Fibroblast of peridontal ligament (primary cell): ENCODE measurements around the gene C2orf68.
"Not testable (repeated sequence)": the region's sequence is repeated elsewhere in the genome, so short reads cannot be mapped to it uniquely, and the experiment has no call there.

Source experiments
- DNase-seq: peaks from one replicate; pipeline ENCODE4 v3.0.0-alpha.2; 2010; ENCODE audit errors: extremely low read depth

The C2orf68 gene

DNA sequence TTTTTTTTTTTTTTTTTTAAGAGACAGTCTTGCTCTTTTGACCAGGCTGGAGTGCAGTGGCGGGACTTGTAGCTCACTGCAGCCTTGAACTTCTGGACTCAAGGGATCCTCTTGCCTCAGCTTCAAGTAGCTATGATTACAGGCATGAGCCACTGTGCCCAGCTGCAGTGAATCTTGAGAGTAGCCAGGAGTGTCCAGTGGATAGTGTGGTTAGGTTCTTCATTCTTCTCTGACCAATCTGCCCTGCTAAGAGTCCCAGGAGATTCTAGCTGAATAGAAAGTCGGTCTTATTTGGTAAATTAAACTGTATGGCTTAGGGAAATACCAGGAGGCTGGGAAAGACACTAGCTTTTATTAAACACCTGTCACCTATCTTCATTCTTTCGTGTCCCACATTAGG lies 19.4 kb upstream of the C2orf68 start:
- DNase-seq = peak; percentile 59

- no peak for DNase-seq
Observed at GRCh38 chr2:85628658-85629057, 16.8 kb upstream of the C2orf68 start.

DNA sequence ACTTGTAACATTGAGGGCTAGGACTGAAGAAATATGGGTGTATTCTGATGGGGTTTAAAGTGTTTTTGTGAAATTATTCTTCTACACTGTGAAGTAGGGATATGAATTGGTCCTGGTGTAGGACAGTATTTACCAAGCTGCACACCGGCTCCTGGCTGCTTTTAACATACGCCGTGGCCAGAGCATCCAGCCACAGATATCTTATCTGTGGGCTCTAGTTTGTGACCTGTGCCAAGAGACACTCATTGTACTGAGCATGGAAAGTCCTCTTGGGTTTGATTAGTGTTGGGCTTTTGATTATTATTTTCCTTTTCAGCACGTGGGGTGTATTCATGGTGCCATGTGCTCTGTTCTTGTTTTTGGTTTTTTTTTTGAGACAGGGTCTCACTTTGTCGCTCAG lies 12.1 kb upstream of the C2orf68 start:
- no peak for DNase-seq

DNA sequence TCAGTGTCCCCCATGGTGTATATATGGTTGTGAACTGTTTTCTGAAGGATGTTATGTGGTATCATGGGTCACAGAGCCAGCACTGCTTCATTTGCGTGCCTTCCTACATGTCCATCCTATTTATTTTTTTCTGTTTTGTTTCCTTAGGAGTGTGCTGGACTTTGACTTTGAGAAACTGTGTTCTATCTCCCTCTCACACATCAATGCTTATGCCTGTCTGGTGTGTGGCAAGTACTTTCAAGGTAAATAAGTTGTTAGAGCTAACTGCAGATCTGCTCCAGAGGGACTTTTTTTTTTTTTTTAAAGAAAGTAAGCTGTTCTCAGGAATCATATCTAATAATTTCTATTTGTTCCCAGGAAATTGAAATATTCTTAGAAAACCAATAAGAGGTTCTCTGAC lies 9.5 kb upstream of the C2orf68 start:
- no peak for DNase-seq

DNA sequence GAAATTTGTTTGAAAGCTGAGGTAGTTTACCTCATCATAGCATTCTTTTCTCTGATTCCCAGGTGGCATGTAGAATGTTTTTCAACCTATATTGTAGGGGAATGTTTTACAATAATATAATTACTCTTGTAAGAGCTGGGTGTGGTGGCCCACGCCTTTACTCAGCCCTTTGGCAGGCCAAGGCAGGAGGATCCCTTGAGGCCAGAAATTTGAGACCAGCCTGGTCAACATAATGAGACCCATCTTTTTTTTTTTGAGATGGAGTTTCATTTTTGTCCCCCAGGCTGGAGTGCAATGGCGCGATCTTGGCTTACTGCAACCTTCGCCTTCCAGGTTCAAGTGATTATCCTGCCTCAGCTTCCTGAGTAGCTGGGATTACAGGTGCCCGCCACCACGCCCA lies 7.8 kb upstream of the C2orf68 start:
- DNase-seq = peak; percentile 35

DNA sequence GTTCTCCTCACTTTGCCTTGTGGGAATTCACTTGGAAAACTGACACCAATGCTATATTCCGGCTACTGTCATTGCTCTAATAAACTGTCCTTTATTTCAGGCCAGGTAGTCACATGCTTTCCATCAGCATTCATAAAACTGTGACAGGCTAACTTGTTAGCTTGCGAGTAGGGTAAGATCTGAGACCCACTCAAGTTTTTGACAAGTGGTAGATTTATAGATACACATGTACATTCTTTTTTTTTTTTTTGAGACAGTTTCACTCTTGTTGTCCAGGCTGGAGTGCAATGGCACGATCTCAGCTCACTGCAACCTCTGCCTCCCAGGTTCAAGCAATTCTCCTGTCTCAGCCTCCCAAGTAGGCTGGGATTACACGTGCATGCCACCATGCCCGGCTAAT lies 5.9 kb upstream of the C2orf68 start:
- DNase-seq = not testable (repeated sequence)

GRCh38 chr2:85615413-85615728 lies 3.5 kb upstream of the C2orf68 start:
- DNase-seq = no peak

DNA sequence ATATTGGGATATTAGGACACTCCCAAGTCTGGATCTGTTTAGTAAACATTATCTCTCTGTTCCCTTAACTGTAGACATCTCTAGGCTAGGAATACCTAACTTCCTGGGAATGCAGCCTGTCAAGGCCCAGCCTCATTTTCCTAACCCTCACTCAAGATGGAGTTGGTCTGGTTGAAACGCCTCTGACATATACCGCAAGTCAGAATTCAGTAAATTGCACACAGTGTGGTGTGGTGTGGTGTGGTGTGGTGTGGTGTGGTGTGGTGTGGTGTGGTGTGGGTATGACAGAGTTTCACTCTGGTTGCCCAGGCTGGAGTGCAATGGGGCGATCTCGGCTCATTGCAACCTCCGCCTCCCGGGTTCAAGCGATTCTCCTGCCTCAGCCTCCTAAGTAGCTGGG lies 2.9 kb upstream of the C2orf68 start:
- not testable (repeated sequence) for DNase-seq

DNA sequence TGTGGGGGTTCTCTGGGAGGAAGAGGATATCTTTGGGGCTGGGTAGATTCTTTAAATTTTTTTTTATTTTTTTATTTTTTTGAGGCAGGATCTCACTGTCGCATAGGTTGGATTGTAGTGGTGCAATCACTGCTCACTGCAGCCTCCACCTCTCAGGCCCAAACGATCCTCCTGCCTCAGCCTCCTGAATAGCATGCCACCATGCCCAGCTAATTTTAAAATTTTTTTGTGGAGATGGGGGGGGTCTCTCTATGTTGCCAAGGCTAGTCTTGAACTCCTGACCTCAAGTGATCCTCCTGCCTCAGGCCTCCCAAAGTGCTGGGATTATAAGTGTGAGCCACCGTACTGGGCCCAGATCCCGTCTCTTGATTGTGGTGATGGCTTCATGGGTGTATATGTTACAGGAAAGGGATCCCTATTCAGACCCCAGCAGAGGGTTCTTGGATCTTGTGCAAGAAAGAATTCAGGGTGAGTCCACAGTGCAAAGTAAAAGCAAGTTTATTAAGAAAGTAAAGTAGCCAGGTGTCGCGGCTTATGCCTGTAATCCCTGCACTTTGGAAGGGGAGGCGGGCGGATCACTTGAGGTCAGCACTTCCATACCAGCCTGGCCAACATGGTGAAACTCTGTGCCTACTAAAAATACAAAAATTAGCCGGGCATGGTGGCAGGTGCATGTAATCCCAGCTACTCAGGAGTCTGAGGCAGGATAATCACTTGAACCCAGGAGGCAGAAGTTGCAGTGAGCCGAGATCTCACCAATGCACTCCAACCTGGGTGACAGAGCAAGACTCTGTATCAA lies 2.0 kb upstream of the C2orf68 start:
- DNase-seq = no peak

DNA sequence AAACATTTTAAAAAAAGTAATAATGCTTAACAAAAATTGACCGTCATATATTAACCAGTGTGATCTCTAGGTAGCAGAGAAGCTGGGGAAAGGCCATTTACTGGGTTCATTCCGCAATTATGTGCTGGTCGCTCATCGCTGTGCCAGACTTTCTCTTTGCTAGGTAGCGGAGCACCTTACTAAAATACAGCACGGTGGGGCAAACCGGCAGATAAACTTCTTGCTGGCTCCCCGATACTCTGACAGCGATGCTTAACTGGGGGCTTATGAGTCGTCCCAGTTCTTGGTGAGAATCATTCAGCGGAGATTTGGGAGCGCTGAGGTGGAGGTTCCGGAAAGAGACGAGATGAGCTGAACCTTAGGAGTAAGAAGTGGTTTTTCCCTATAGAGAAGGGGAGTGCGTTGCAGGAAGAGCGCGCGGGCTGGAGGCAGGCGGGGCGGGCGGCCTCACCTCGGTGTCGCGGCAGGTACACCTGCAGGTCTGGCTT lies 605 bp downstream of the C2orf68 start:
- no peak for DNase-seq

DNA sequence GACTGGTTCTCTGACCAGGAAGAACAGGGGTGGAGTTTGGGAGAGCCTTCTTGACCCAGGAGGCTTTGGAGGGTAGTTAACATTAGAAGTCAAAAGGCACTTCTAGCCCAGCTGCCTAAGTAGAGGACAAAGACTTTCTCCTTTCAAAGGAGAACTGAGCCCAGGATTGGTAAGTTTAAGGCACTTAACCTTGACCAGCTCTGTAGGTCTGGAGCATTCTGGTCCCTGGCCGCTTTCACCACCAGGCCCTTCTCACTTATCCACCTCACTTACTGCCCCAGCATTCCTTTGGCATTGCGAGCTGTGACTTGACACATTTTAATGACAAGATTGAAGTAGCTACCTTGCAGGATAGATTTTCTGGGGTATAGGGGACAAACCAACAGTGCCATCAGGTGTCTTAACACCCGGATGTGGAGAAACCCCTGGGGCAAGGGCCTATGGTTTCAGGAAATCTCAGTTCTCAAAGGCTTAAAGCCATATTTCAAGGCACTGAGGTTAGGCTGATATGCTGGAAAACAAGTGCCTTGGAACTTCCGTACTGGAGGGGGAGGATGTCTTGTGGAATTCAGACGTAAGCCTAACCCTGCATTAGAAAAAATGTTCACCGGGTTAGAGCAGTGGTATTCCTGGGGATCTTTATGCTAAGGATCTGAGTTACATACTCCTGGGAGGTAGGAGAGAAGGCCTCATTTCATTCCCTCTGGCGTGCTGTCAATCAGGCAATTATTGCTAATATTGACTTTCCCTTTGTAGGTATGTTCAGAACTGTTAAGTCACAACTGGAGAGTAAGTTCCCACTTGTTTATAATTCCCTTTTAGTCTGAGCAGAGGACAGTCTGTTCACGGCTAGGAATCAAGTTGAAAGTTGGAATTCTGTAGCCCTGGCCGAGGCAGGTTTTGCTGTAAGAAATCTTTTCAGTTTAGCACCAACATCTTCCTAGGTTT lies 4.3 kb downstream of the C2orf68 start:
- DNase-seq = no peak

DNA sequence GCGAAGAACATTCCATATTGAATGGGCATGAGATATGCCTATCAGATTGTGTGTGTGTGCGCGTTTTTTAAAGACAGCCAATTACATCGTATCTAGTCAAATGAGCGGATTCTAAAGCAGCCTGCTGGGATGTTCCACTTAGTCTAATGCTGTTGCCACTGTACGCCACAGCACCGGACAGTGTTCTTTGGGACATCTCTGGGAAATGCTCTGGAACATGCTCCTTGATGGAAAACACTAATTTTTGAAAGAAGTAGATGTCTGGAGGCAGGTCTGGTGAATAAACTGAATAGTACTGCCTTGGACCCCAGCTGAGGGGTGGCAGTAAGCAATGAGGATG lies 5.8 kb downstream of the C2orf68 start:
- no peak for DNase-seq

GRCh38 chr2:85605406-85606115 lies 6.3 kb downstream of the C2orf68 start:
- DNase-seq = peak; percentile 97

GRCh38 chr2:85604568-85605339 lies 7.1 kb downstream of the C2orf68 start:
- no peak for DNase-seq

DNA sequence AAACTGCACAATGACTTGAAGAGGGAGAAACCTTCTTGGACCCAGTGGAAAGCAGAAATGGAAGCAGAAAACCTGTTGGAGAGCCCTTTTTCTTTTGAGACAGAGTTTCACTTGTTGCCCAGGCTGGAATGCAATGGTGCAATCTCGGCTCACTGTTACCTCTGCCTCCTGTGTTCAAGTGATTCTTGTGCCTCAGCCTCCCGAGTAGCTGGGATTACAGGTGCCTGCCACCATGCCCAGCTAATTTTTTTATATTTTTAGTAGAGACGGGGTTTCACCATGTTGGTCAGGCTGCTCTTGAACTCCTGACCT lies 7.8 kb downstream of the C2orf68 start:
- not testable (repeated sequence) for DNase-seq

- DNase-seq = peak; percentile 82
Observed at GRCh38 chr2:85602476-85603234, 9.2 kb downstream of the C2orf68 start, which contains the start of gene TMEM150A. Gene TMEM150A, minus strand, starts transcription at chr2:85602698. Its CDS starts 750 bp downstream, at chr2:85601948.

- DNase-seq = peak; percentile 51
Observed at GRCh38 chr2:85601771-85602475, 9.9 kb downstream of the C2orf68 start.

DNA sequence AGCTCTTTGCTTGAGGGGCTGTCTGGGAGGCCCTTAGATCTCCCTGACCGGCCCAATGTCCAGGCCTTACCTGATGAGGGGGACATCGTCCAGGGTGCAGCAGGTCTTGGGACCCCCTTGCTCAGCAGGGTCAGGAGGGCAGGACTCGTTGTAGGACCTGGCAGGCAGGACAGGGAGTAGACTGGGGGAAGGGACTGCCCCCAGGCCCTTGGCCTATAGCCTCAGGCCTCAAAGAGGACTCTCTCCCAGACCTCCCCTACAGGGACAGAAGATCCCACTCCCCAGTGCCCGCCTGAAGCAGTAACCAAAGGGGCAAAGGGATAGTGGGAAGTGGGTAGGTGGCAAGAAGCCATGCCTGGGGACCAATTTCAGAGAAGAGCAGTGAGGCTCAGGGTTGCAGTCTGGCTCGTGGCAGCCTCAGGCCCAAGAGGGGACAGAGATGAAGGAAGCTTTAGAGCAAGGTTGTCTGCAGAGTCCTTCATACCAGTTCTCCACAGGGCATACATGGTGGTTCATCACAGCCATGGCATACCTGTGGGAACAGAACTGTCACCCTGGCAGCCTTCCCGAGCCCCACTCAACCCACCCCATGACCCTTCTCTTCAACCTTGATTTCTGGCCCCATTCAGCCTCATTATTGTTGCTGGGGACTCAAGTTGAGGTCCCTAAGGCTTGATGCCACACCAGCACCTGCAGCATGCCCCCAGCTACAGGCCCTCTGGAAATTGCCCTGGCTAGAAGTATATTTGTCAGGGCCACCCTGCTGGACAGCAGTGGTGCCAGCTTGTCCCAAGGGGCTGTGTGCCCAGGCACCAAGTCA lies 10.7 kb downstream of the C2orf68 start:
- no peak for DNase-seq

DNA sequence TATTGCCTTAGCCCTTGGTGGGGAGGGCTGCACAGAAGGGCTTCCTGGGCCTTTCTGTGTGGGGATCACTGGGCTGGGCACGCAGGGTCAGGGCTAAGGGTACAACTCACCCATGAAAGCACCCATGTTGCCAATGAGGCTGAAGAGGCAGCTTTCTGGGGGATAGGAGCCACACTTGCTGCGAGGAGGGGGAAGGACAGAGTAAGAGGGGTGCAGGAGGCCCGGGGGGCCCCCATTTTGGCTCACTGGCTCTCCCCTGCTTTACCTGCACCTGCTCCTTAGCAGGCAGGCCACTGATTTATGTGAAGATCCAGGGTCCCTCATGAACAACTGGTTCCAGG lies 11.7 kb downstream of the C2orf68 start:
- no peak for DNase-seq
